ENCODE measurements around the gene ZFYVE28.
"Not testable (repeated sequence)": the region's sequence is repeated elsewhere in the genome, so short reads cannot be mapped to it uniquely, and the experiment has no call there.

Gene ZFYVE28

DNA sequence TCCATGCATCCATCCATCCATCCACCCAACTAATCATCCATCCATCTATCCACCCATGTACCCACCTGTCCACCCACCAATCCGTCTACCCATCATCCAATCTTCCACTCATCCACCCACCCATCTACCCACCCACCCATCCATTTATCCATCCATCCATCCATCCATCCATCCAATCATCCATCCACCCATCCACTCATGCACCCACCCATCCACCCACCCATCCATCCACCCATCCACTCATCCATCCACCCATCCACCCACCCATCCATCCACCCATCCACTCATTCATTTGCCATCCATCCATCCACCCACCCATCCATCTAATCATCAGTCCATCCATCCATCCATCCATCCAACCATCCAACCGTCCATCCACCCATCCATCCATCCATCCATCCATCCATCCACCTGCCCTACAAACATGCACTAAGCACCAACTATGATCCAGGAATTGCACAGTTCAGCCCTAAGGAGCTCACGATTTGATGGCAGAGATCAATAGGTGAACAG lies 135.2 kb downstream of the ZFYVE28 start:
- DNase-seq, result no peak

DNA sequence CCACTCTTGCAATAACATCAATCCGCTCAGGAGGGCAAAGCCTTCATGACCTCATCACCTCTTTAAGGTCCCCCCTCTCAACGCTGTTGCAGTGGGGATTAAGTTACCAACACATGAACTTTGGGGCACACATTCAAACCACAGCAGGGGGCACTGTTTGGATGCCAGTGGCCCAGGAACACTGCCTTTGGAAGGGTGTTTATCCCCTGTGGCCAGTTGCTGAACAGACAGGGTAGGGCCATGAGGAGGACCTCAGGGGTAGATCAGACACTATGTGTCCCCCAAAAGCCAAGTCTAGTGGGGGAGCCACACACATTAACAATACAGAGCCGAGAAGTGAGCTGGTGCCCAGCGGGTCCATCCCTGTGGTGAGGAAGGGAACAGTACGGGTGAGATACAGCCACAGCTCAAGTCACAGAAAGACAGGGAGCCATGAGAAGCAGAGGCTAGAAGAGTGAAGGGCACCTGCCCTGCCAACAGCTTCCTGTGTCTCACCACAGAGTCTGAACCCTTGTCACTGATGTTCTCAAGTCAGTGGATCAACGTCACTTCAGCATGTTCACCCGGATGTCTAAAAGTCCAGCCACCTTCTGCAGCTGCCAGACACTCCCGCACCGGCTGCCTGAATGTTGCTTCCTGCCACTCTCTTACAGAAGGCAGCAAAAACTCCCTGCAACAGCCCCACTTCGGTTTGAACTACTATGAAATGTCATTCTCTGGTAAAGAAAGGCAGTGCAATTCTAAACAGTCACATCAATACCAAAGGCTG lies 136.7 kb downstream of the ZFYVE28 start:
- DNase-seq, result peak; percentile 68

DNA sequence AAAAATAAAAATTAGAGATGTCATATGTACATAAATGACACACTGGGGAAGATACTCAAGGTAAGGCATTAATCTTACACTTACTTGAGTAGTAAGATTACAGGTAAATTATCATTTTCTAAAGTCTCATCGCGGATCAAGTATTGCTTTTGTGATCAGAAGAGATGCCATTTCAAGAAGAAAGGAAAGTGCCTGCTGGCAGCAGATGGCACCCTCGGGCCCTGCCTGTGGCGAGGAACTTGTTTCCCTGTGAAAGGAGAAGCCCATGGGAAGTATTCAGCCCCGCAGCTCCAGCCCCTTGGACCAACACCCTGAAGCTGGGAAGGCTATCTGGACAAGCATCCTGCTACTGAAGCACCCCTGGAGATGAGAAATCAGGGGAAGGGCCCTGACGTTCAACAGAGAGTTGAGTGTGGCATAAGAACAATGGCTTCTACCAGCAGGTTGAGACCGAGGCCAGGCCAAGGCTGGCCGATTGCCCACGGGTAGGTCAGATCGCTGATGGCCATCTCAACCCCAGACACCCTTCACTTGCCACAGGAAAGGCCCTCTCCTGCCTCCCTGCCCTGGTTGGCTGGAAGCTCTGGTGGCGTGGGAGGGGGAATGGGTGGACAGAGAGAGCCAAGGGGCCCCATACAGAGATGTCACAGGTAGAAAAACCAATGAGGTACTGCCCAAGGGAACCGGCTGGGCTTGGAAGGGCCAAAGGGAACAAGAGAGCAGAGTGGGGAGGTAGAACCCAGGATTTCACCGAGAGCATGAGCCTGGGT lies 137.7 kb downstream of the ZFYVE28 start:
- no peak for DNase-seq

DNA sequence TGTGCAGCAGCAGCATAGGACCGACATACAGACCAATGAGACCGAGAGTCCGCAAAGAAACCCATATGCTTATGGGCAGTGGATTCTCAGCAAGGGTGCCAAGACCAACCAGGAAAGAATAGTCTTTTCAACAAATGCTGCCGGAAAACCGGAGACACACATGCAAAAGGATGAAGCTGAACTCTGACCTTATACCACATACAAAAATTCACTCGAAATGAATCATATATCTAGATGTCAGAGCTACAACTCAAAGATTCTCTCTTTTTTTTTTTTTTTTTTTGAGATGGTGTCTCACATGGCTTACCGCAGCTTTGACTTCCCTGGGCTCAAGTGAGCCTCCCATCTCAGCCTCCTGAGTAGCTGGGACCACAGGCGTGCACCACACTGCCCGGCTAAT lies 140.5 kb downstream of the ZFYVE28 start:
- no peak for DNase-seq

DNA sequence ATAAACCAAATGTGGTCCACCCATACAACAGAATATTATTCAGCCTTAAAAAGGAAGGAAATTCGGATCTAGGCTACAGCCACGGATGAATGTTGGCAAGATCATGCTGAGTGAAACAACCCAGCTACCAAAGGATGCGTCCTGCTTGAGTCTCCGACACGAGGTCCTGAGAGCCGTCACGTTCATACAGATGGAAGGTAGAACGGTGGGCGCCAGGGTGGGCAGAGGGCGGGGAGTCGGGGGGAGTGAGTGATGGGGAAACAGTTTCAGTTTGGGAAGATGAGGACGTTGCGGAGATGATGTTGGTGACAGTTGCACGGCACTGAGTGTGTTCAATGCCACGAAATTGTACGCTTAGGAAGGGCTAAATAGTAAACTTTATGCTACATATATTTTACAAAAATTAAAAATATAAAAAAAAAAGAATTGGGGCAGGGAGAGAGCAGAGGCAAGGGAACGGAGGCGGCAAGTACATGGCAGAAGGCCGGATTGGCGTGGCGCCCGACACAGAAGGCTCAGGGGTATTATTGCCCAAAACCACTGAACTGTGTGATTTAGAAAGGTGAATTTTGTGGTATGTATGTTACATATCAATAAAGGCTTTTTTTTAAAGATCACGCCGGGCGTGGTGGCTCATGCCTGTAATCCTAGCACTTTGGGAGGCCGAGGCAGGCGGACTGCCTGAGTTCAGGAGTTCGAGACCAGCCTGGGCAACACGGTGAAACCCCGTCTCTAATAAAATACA lies 141.7 kb downstream of the ZFYVE28 start:
- no peak for DNase-seq

DNA sequence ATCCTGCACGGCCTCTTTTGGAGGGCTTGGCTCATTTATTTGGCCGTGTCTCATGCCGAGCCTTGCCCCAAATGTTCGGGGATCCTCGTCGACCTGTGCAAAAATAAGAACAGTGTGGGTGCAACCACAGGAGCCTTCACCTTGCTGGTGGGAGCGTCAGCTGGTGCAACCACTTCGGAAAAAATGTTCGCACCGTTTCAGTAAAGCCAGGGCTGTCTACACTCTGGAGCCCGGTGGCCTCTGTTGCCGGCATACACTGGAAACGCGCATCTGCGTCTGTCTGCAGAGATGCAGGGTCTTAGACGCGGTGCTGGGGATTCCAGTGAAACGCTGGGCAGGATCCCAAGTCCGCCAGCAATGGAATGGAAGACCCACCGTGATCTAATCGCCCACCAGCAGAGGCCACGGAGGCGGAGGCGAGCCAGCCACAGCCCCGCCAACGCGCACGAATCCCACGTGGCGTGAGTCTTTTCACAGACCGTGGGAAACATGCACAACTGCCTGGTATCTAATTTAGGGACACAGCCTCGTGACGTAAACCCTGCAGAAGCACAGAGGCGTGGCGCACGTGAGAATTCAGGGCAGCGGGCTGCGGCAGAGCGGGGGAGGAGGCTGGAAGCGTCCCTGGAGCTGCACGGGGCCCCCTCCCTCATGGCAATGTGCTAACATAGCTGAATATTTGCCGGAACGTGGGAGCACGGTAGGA lies 142.7 kb downstream of the ZFYVE28 start:
- DNase-seq, result no peak

DNA sequence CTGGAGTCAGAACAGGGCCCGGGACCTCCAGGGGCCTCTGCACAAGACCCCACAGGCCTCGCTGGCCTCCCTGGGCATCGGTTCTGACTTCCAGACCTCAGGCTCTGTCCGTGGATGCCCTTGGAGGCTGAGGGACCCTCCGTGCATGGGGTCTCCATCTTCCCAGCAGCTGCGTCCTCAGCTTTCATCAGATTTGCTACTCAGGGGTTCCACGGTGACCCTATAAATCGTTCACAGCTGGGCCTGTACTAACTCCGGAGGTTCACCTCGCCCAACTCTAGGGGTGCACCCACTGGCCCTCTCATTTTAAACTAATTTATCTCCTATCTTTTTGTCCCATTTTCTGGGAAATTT lies 143.4 kb downstream of the ZFYVE28 start:
- DNase-seq, result not testable (repeated sequence)

DNA sequence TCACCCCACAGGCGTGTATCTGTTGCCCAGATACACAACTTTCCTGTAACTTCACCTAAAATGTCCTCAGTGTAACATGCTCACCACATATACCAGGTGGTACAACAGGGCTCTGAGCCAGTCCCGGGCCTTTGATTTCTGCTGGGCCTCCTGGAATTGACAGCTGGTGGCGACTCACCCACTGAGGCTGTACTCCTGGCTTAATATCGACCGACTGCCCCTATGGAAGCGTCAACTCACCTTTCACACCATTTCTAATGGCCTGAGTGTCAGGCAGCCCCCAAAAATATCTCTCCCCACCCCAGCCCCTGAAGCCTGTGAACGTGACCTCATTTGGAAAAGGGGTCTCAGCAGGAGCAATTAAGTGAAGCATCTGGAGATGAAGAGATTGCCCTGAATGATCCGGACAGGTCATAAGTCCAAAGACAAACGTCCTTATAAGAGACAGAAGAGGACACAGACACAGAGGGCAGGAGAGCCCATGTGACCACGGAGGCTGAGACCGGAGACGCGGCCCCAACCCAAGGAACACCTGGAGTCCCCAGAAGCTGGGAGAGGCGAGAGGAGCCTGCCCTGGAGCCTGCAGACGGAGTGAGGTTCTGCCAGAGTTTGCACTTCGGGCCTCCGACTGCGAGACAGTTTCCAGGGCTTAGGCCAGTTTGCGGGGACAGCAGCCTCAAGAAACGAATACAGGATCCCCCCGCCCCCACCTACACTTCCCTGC lies 144.0 kb downstream of the ZFYVE28 start:
- DNase-seq, result no peak

DNA sequence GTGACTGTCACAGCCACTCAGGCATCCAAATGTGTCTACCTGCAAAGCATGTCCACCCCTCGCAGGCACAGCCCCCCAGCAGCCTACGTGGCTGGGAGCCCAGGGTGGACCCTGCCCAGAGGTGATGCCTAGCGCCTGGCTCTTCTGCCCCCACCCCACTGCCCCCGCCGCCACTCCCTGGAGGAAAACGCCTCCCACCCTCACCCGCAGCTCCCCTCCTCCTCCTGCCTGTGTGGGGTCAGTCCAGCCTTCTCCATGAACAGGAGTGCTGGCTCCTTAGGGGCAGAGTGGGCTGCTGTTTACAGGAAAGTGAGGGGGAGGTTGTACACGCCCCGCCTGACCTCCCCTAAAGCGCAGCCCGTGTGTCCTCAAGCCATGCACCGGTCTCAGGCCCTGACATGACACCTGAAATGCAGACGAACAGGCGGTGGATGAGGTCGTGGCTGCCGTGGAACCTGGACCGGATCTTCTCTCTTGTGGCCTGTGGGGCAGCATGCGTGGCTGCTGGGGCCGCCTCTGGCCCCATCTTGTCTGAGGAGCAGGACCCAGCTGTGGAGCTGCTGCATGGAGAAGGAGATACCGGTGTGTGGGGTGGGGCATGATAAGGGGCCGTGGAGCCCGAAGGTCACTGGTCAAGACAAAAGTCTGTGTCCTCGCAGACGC lies 144.7 kb downstream of the ZFYVE28 start:
- no peak for DNase-seq

DNA sequence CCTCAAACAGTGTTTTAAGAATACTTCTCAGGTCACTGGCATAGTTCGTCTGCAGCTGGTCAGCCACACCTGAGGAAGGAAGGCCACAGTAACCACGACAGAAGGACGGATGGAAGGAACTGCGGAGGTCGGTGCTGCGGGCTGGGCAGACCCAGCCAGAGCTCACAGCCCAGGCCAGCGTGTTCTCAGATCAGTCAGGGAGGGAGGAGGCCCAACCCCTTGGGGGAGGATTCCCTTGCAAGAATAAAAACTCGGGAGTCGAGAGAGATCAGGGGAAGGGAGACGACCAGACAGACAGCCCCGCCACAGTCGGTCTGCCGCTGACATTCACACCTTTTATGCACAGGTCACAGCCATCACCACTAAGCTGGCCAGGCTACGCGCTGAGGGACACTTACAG lies 145.2 kb downstream of the ZFYVE28 start:
- no peak for DNase-seq

DNA sequence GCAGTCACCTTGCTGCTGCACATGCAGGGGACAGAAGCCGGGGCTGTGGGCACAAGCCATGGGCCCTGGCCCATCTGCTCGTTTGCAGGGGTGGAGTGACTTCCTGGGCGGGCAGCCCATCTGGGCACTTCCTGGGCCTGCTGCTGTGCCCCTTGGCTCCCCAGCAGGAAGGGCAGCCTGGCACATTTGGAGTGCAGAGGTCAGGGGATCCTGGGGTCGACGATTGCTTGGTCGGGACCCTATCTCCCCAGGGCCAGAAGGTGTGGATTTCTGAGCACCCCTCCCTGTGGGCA lies 145.7 kb downstream of the ZFYVE28 start:
- DNase-seq, result no peak

DNA sequence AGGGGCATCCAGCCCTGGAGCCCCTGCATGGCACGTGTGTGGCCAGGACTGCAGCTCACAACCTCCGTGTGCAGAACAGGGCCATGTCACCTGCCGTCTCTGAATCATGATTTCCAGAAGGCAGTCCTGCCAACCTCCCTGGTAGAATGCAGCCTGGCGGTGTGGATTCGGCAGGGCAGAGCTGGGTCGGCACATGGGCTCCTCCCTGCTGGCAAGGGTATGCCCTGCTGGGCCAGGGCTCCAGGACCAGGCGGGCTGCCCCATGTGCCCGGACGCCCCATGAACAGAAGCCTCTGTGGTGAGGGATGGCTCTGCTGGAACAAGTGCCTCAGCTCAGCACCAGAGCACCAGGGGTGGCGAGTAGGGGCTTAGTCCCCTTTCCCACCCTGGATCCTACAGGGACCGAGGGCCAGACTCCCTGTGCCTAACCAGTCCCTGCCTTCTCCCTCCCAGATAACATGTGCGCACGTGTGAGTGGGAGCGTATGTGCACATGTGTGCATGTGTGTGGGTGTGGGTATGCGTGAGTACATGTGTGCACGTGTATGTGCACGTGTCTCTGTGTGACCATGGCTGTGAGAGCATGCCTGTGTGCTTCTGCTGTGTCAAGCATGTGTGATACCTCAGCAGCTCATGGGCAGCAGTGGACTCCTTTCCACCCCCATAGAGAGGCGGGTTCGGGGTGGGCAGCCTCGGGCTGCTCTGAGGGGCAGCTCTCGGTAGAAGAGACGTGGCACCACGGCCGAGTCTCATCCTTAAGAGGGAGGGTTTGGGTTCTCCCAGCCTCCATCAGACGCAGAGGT lies 146.2 kb downstream of the ZFYVE28 start:
- no peak for DNase-seq

DNA sequence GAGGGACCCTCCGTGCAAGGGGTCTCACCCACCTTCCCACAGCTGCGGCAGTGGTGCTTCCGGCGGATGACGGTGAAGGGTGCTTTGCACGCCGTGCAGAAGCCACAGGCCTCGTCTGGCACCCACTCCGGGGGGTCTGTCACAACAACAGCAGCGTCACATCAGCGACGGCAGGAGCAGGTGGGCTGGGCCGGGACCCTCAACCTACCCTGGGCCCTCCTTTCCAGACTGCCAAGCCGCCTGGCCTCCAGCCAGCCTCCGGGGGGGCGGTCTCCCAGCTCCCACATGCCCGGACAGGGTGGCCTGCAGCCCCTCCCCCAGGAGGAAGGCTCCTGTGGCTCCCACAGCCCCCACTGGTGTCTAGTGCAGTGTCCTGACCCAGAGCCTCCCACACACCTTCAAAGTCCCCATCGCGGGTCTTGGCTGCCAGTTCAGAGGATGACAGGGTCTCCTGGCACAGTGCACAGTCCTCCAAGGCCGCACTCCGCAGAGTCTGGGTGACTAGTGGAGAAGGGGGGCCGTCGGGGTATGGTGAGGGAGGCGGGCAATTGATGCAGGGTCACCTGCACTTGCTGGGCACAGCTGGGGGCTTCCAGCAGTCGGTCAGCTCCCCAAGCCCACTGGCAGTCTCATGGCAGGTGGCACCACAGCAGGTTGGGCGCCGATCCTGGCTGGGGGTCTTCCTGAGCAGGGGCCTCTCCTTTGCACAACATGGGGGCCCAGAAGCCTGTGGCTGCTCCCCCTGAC lies 147.0 kb downstream of the ZFYVE28 start:
- no peak for DNase-seq

DNA sequence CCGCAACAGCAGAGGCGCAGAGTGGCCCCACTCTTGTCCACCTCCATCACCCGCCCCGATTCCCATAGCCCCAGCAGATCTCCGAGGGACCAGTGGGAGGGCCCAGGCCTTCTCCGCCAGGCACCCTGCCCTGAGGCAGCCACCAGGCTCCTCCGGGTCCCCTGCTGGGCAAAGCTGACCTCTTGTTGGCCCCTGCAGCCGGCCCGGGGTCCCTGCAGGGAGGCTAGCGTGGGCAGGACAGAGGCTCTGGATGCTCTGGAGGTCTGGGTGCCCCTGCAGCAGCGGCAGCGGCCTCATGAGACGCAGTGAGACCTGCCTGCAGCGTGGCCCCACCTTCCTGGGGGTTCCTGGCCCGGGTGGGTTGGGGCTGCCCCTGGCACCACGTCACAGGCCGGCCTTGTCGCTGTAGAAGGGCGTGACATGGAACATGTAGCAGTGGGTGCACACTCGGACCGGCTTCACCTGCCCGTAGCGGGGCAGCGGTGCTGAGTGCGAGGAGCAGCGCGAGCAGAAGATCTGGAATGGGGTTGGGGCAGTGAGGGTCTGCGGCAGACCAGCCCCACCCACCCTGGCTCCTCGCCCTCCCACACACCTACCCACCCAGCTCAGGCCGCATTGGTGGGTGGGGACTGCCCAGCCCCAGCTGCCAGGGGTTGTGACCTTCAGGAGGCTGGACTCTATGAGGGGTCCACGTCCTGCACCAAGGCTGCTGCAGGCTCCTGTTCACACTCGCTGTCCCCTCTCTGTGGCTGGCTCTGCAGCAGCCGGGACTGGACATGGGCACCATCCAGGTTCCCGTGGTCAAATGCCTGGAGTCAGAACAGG lies 147.9 kb downstream of the ZFYVE28 start:
- no peak for DNase-seq

DNA sequence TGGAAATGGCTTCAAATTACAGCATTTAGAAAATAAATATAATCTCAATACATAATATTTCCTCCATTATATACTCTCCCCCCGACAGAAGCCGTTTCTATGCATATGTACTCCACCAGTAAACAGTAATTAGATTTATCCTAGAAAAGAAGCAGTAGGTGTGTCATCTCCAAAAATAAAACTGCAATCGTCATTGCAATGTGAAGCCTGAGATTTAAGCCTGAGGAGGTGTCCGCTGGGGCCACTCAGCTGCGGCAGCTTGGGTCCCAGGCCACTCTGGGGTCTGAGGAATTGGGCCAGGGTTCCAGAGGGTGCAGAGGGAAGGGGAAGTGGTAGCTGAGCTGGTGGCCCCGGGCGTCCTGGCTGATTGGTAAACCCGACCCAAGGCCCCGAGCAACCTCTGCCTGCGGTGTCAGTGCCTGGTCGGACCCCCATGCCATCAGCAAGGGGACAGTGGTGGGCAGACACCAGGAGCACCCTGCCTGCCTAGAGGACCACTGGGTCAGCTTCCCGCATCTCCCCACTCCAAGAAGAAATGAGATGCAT lies 148.8 kb downstream of the ZFYVE28 start:
- DNase-seq, result no peak

DNA sequence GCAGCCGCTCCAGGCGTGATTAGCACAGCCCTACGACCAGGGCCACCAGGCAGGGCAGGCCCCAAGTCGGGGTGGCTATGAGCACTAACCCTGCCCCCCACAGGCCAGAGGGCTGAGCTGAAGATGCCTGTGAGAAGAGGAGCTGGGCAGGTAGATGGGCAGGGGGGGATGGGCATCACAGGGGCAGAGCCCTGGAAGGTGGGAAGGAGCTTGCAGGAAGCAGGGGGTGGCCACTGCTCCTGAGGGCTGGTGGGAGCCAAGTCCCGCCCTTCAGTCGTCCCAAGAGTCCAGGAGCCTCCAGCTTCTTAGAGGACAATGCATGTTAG lies 149.3 kb downstream of the ZFYVE28 start:
- no peak for DNase-seq

DNA sequence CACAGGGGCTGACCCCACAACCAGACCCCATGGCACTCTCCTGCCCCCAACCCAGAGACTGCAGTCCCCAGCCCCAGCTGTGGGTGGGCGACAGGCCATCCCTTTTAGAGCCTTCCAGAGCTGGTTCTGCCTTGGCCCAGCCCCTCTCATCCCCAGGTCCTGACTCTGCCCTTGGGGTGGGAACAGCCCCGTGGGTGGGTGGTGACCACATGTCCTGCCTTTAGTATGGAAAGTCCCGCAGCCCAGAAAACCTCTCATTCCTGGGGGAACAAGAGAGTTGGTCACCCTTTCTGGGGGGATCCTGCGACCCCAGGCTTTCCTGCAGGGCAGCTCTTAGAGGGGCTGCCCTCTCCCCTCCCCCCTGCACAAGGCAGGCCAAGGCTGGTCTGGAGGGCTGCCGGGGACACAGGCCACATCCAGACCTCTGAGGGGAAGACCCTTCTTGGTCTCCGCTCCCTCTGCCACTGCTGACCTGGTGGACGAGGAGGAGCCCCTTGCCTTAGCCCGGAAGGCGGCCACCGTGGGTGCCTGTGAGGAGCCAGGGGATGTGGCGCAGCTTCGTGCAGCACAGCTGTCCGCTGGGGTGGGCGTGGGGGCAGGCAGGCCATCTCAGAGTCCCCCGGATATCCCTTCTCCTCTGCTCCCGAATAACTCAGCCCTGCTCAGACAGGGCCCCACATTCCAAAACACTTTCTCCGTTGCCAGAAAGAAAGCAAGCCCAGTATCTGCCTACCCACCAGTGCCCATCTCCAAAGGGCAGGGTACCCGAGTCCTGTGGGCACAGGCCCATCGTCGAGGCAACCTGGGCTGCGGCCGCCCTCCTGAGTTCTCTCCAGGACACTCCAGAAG lies 149.9 kb downstream of the ZFYVE28 start:
- no peak for DNase-seq

DNA sequence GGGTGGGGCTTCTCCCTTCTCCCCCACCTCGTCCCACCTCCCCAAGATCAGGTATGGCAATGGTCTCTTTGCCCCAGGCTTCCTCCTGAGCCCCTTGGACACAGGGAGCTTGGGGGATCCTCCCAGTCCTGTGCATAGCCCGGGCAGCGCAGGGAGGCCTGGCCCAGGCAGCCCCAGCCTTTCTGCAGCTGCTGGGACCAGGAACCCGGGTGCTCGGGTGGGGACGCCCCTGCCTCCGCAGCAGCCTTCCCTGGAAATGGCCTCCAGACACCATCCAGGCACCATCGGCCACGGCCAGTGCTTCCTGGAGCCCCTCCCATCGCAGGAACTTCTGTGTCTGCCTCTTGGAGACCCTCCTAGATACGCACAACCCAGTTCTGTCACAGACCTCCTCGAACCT lies 150.6 kb downstream of the ZFYVE28 start:
- DNase-seq, result no peak

Measured in stimulated activated CD4-positive, alpha-beta T cell treated with anti-CD3 and anti-CD28 coated beads, Interleukin-1b, Interleukin-23, amount 100 ng/mL, for 48 hours (primary cell).